NCI-H2196 (cell line): ENCODE measurements around the gene SFTPA1.
A peak's percentile ranks its signal among the peaks of the same experiment; 100 is the strongest.
"Not testable (repeated sequence)": the region's sequence is repeated elsewhere in the genome, so short reads cannot be mapped to it uniquely, and the experiment has no call there.

Experiments used
- DNase-seq: peaks from one replicate; lab custom pipeline; 2025; ENCODE audit not compliant: unreplicated experiment; lab: John Stamatoyannopoulos, UW

SFTPA1 gene

GRCh38 chr10:79610601-79611191, at the start of gene SFTPA1:
Gene SFTPA1, plus strand, starts transcription at chr10:79610939. Its CDS starts 887 bp downstream, at chr10:79611826.
- no peak for DNase-seq

GRCh38 chr10:79561257-79561656, 49.5 kb upstream of the SFTPA1 start:
- no peak for DNase-seq

- peak; percentile 48 for DNase-seq
These were observed 48.5 kb upstream of the SFTPA1 start for GRCh38 chr10:79562135-79562756.

- DNase-seq = no peak
These were observed 47.3 kb upstream of the SFTPA1 start for GRCh38 chr10:79563426-79563825.

GRCh38 chr10:79570624-79571023, 40.1 kb upstream of the SFTPA1 start:
- not testable (repeated sequence) for DNase-seq

- no peak for DNase-seq
These were observed 31.4 kb upstream of the SFTPA1 start for GRCh38 chr10:79579361-79579760.

GRCh38 chr10:79581044-79581443, 29.7 kb upstream of the SFTPA1 start:
- no peak for DNase-seq

- no peak for DNase-seq
These were observed 28.6 kb upstream of the SFTPA1 start for GRCh38 chr10:79582096-79582495.

GRCh38 chr10:79582954-79583353, 27.8 kb upstream of the SFTPA1 start:
- DNase-seq = not testable (repeated sequence)

GRCh38 chr10:79583488-79584024, 27.2 kb upstream of the SFTPA1 start:
- no peak for DNase-seq

- no peak for DNase-seq
These were observed 24.7 kb upstream of the SFTPA1 start for GRCh38 chr10:79585870-79586527.

- no peak for DNase-seq
These were observed 23.8 kb upstream of the SFTPA1 start for GRCh38 chr10:79586933-79587332.

- no peak for DNase-seq
These were observed 21.9 kb upstream of the SFTPA1 start for GRCh38 chr10:79588800-79589199.

- no peak for DNase-seq
These were observed 17.4 kb upstream of the SFTPA1 start for GRCh38 chr10:79593377-79593776.

GRCh38 chr10:79594565-79594964, 16.2 kb upstream of the SFTPA1 start:
- DNase-seq = not testable (repeated sequence)

GRCh38 chr10:79595510-79595909, 15.2 kb upstream of the SFTPA1 start:
- no peak for DNase-seq

GRCh38 chr10:79599644-79600043, 11.1 kb upstream of the SFTPA1 start:
- not testable (repeated sequence) for DNase-seq

GRCh38 chr10:79601939-79602338, 8.8 kb upstream of the SFTPA1 start:
- no peak for DNase-seq

GRCh38 chr10:79602953-79603352, 7.8 kb upstream of the SFTPA1 start:
- no peak for DNase-seq

GRCh38 chr10:79604294-79604693, 6.4 kb upstream of the SFTPA1 start:
- no peak for DNase-seq

GRCh38 chr10:79605308-79605707, 5.4 kb upstream of the SFTPA1 start:
- no peak for DNase-seq
